GM23338 (cell line): Measurements from ENCODE around the gene RAB5IF. TPM values are rescaled to one million over a fixed set of nuclear protein-coding genes. Genes with fewer than 3 reads are reported as not detected.

Experiments used
- CTCF ChIP-seq, 2 experiments: fragments of 200-600 bp in 1 of 2; sonication (generic) in 1 of 2; conservative IDR thresholded peaks; 2 replicates each; pipeline versions ENCODE4 v1.5.1 to v1.6.1; 2016 to 2017; ENCODE audit warnings: antibody characterized with exemption in 2 of 2, low read depth in 2 of 2, mild to moderate bottlenecking in 2 of 2, moderate library complexity in 1 of 2
- REST ChIP-seq: IDR thresholded peaks from one replicate; pipeline ENCODE4 v1.6.1; 2018; ENCODE audit warnings: antibody characterized with exemption; ENCODE audit not compliant: unreplicated experiment
- ZNF331 ChIP-seq: fragments of 250-450 bp; sonication (Bioruptor Pico); IDR thresholded peaks from 2 replicates; pipeline ENCODE4 v1.5.0; 2020; ENCODE audit warnings: low read depth, mild to moderate bottlenecking, moderate library complexity
- ZNF462 ChIP-seq: fragments of 250-450 bp; sonication (Bioruptor Pico); IDR thresholded peaks from 2 replicates; pipeline ENCODE4 v1.5.0; 2020; ENCODE audit warnings: mild to moderate bottlenecking, moderate library complexity
- polyA plus RNA-seq: library from polyadenylated mRNA; unstranded; fragments of >200 nt; fragmentation: Nextera tagmentation; extraction: Ambion mirVana; gene quantifications from 2 replicates; pipeline ENCODE4 v1.2.1, GENCODE V29; 2016
- total RNA-seq: library from RNA; depleted of rRNA; stranded (reverse); fragments of >200 nt; shearing (Covaris generic); gene quantifications from 2 replicates; pipeline ENCODE4 v1.2.3, GENCODE V29; 2014

The RAB5IF gene
- total and polyA plus RNA-seq, 2 experiments from 2014 or later = 123 to 138 TPM

- no peak for TF ChIP-seq ZNF462 (CRISPR knock-in tag)
- TF ChIP-seq CTCF (conservative IDR thresholded peaks at IDR 0.05; ENCODE audit: low read depth in 2 of 2) = no peak
- no peak for TF ChIP-seq ZNF331 (CRISPR knock-in tag)
- no peak for TF ChIP-seq REST
Measured at GRCh38 chr20:36582821-36583220, 22.8 kb upstream of the RAB5IF start (continued).
